Esophagus muscularis mucosa (tissue), 4 donors: ENCODE results near the gene NFATC1. TPM values are rescaled to one million over a fixed set of nuclear protein-coding genes. Genes with fewer than 3 reads are reported as not detected.

Experiments used
- DNase-seq: peaks from one replicate; pipeline ENCODE4 v3.0.0-alpha.2; 2017; ENCODE audit errors: extremely low spot score
- H3K27ac ChIP-seq, 4 donors: fragments of 200-600 bp; sonication (generic); replicated peaks in 1 of 4; 1 replicate in 3 of 4; 2 replicates in 1 of 4; pipeline ENCODE4 v1.5.1; 2016 to 2019; ENCODE audit warnings: mild to moderate bottlenecking in 1 of 4
- H3K27me3 ChIP-seq, 4 donors: fragments of 200-600 bp; sonication (generic); one replicate each; pipeline versions ENCODE4 v1.5.1 to v1.6.0; 2016 to 2019
- H3K36me3 ChIP-seq, 4 donors: fragments of 200-600 bp; sonication (generic); one replicate each; pipeline ENCODE4 v1.5.1; 2016 to 2019
- H3K4me1 ChIP-seq, 4 donors: fragments of 200-600 bp; sonication (generic); one replicate each; pipeline ENCODE4 v1.5.1; 2016 to 2019
- H3K4me3 ChIP-seq, 4 donors: fragments of 200-600 bp; sonication (generic); 1 replicate in 2 of 4; 2 replicates in 2 of 4; pipeline ENCODE4 v1.5.1; 2016 to 2019; ENCODE audit warnings: mild to moderate bottlenecking in 4 of 4, moderate library complexity in 1 of 4
- H3K9me3 ChIP-seq, 4 donors: fragments of 200-600 bp; sonication (generic); 1 replicate in 3 of 4; 2 replicates in 1 of 4; pipeline ENCODE4 v1.5.1; 2016 to 2019
- EP300 ChIP-seq: sonication (generic); formaldehyde crosslinking; IDR thresholded peaks from one replicate; pipeline ENCODE4 v1.6.1; 2017; ENCODE audit warnings: antibody characterized with exemption
- POLR2A ChIP-seq: fragments of 450-650 bp; IDR thresholded peaks from one replicate; pipeline ENCODE4 v1.6.1; 2017; ENCODE audit warnings: antibody characterized with exemption, moderate library complexity, mild to moderate bottlenecking, low read depth
- POLR2AphosphoS5 ChIP-seq, 2 donors: sonication (generic); formaldehyde crosslinking; IDR thresholded peaks; one replicate each; pipeline ENCODE4 v1.6.1; 2017; ENCODE audit warnings: antibody characterized with exemption in 2 of 2
- WGBS: methylation state at CpG from one replicate; pipeline ENCODE4 v1.1.5; 2018; 5-methylcytosine and 5-hydroxymethylcytosine counted together
- intact Hi-C: fragments of 100-400 bp; cut with DNase I; formaldehyde crosslinking; loops from one replicate; pipeline ENCODE4 v1.15.1; 2023
- total RNA-seq, 4 donors: library from RNA; depleted of rRNA; stranded (reverse); fragments of >200 nt; gene quantifications; one replicate each; pipeline versions ENCODE4 v1.1.0 to v1.2.1, GENCODE V29; 2016
- TF ChIP-seq, protein P1 (sequence below), 3 experiments: fragments of 200-600 bp in 2 of 3; fragments of 450-650 bp in 1 of 3; sonication (generic) in 2 of 3; IDR thresholded peaks; one replicate each; pipeline ENCODE4 v1.5.1; 2017 to 2019; ENCODE audit warnings: antibody characterized with exemption in 3 of 3, mild to moderate bottlenecking in 2 of 3, moderate library complexity in 1 of 3

Gene NFATC1
- total RNA-seq, 4 donors from 2014 or later = 15.0 to 22.0 (median 17.8) TPM

DNA sequence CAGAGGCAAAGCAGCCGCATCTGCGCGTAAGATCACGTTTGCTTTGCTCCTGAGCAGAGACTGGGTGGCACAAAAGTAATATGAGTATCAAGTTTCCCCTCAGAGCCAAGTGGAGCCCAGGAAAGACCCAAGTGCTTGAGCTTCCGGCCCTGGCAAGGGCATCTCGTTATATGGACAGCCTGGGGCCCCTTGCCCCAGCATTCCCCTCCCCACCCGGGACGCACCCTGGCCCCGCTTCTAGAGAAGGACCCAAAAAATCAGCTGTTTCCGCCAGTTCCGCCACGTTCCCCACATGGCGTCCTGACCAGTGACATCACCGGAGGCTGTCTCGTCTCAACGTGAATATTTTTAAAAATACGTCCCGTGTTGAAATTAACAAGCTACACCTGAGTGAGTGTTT lies 135.1 kb downstream of the NFATC1 start:
- Histone ChIP-seq H3K27me3 (peaks cover 0 to 15% (median 0%) of the 10 kb centered on the region in 4 donors), H3K9me3 (no peaks in the 10 kb centered on the region), H3K27ac (no peak overlapping the region), H3K36me3 (peaks cover 0 to 30% (median 22%) of the 10 kb centered on the region in 4 donors), H3K4me1 (peaks cover 12 to 23% (median 21%) of the 10 kb centered on the region in 4 donors), H3K4me3 (no peak overlapping the region)
- no peak for DNase-seq
- WGBS = 97% methylated on average over 18 of the region's 18 CpGs
- intact Hi-C loops = loop anchor here (2.0 kb wide), 1 partner anchor 114 kb away; no protein-coding TSS in a partner anchor
- TF ChIP-seq POLR2AphosphoS5 (IDR thresholded peaks at IDR 0.05) (no peak), POLR2A (no peak), EP300 (no peak)
- TF ChIP-seq, protein P1, sequence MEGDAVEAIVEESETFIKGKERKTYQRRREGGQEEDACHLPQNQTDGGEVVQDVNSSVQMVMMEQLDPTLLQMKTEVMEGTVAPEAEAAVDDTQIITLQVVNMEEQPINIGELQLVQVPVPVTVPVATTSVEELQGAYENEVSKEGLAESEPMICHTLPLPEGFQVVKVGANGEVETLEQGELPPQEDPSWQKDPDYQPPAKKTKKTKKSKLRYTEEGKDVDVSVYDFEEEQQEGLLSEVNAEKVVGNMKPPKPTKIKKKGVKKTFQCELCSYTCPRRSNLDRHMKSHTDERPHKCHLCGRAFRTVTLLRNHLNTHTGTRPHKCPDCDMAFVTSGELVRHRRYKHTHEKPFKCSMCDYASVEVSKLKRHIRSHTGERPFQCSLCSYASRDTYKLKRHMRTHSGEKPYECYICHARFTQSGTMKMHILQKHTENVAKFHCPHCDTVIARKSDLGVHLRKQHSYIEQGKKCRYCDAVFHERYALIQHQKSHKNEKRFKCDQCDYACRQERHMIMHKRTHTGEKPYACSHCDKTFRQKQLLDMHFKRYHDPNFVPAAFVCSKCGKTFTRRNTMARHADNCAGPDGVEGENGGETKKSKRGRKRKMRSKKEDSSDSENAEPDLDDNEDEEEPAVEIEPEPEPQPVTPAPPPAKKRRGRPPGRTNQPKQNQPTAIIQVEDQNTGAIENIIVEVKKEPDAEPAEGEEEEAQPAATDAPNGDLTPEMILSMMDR (IDR thresholded peaks at IDR 0.05) = no peak

DNA sequence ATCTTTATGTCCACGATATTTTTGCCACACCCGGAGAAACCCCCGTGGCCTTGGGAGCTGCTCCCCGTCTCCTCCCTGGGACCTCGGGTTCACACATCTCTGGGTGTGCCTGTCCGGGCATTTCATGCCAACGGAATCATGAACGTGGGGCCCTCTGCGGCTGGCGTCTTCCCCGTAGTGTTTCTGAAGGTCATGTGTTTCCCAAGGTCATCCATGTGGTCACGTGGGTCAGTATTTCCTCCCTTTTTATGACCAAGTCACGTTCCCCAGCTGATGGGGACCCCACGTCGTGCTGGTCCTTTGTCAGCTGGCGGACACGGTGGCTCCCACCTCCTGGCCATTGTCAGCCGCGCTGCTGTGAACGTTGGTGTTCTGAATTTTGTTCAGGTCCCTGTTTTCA lies 135.7 kb downstream of the NFATC1 start:
- no peak for DNase-seq
- peaks cover 0 to 15% (median 0%) of the 10 kb centered on the region in 4 donors for H3K27me3 ChIP-seq
- H3K4me1 ChIP-seq = peaks cover 6 to 18% (median 15%) of the 10 kb centered on the region in 4 donors
- no peaks in the 10 kb centered on the region for H3K9me3 ChIP-seq
- TF ChIP-seq POLR2AphosphoS5 (IDR thresholded peaks at IDR 0.05) = no peak
- TF ChIP-seq POLR2A = no peak
- TF ChIP-seq, protein P1 (IDR thresholded peaks at IDR 0.05) = no peak
- no peak for TF ChIP-seq EP300
- peaks cover 0 to 30% (median 22%) of the 10 kb centered on the region in 4 donors for H3K36me3 ChIP-seq
- intact Hi-C loops = loop anchor here (2.0 kb wide), 1 partner anchor 113 kb away; no protein-coding TSS in a partner anchor
- H3K27ac ChIP-seq = no peak overlapping the region
- H3K4me3 ChIP-seq = no peak overlapping the region
- 80% methylated on average over 20 of the region's 20 CpGs for WGBS

DNA sequence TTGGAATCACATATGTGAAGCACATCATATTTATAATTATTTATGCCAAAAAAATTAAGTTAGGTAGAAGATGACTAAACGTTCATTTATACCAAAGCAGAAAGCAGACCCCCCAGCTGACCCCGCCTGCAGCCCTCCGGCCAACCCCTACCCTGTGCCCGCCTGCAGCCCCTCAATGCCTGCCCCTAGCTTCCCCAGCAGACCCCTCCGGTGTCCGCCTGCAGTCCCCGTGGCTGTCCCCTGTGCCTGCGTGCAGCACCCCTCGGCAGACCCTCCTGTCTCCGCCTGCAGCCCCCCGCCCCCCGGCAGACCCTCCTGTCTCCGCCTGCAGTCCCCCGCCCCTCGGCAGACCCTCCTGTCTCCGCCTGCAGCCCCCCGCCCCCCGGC lies 136.2 kb downstream of the NFATC1 start:
- no peak for TF ChIP-seq EP300
- TF ChIP-seq, protein P1 (IDR thresholded peaks at IDR 0.05) = no peak
- TF ChIP-seq POLR2AphosphoS5 (IDR thresholded peaks at IDR 0.05) = no peak
- no peak for TF ChIP-seq POLR2A
- 63% methylated on average over 9 of the region's 18 CpGs for WGBS
- Histone ChIP-seq H3K36me3 (peaks cover 0 to 30% (median 22%) of the 10 kb centered on the region in 4 donors), H3K9me3 (no peaks in the 10 kb centered on the region), H3K27ac (no peak overlapping the region), H3K4me1 (peaks cover under 1 to 12% (median 10%) of the 10 kb centered on the region in 4 donors), H3K27me3 (peaks cover 0 to 15% (median 0%) of the 10 kb centered on the region in 4 donors), H3K4me3 (no peak overlapping the region)
- DNase-seq = no peak
- intact Hi-C loops = loop anchor here (2.0 kb wide), 1 partner anchor 113 kb away; no protein-coding TSS in a partner anchor

DNA sequence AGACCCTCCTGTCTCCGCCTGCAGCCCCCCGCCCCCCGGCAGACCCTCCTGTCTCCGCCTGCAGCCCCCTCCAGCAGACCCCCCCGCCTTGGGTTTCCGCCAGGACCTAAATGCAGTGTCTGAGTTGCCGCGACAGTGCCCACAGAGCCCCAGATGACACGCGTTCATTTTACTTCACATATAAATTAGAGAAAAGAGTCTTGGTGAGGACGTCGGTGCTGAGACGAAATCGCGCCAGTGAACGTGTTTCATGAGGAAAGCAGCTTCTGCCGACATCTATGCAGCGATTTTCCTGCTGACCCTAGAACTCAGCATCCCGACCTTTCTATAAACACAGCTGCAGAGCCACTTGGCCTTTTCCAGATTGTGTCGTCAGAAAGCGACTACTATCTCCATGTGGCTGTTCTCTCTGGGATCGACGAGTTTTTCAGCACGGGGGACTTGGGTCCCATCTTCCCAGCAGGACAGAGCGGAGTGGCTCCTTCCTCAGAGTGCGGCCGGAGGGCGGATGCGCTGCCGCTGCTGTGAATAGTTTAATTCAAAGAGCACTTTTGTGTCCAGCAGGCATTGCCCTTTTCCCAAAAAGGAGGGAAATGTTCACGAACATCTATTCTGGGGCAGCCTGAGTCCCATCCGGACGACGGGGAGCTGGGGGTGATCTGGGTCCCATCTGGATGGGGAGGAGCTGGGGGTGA lies 136.7 kb downstream of the NFATC1 start:
- TF ChIP-seq, protein P1 (IDR thresholded peaks at IDR 0.05) = no peak
- no peak for TF ChIP-seq POLR2A
- no peak for TF ChIP-seq POLR2AphosphoS5 (IDR thresholded peaks at IDR 0.05)
- no peak for TF ChIP-seq EP300
- Histone ChIP-seq H3K36me3 (peaks cover 0 to 28% (median 21%) of the 10 kb centered on the region in 4 donors), H3K4me3 (no peak overlapping the region), H3K27me3 (peaks cover 0 to 15% (median 0%) of the 10 kb centered on the region in 4 donors), H3K9me3 (no peaks in the 10 kb centered on the region), H3K4me1 (peaks cover 0 to 9% (median 8%) of the 10 kb centered on the region in 4 donors), H3K27ac (no peak overlapping the region)
- no peak for DNase-seq
- 24% methylated on average over 23 of the region's 34 CpGs for WGBS
- intact Hi-C loops = no loop called here
